CD8-positive, alpha-beta memory T cell (primary cell): ENCODE data around the gene PSME3IP1. TPM values are rescaled to one million over a fixed set of nuclear protein-coding genes. Genes with fewer than 3 reads are reported as not detected.

ENCODE experiments used
- CTCF ChIA-PET: fragments of 350-600 bp; sonication (Branson Sonifier 250); formaldehyde crosslinking; loops from one replicate; lab custom pipeline; 2021; ENCODE audit warnings: antibody characterized with exemption; lab: Charles Lee
- POLR2A ChIA-PET: fragments of 350-600 bp; sonication (Branson Sonifier 250); formaldehyde crosslinking; loops from one replicate; lab custom pipeline; 2021; ENCODE audit warnings: antibody characterized with exemption; lab: Charles Lee
- DNase-seq, 5 donors: peaks; one replicate each; pipeline versions ENCODE4 v3.0.0 to v3.0.0-alpha.2; 2020 to 2022; ENCODE audit warnings: mixed read lengths in 1 of 5
- H3K27ac ChIP-seq: one replicate; pipeline ENCODE4 v1.7.0; 2013; ENCODE audit warnings: low read depth, mild to moderate bottlenecking, low read length, moderate library complexity
- H3K27me3 ChIP-seq: 2 replicates; pipeline ENCODE4 v1.7.0; 2013; ENCODE audit warnings: low read length, mild to moderate bottlenecking; ENCODE audit not compliant: insufficient read depth, poor library complexity, severe bottlenecking
- H3K36me3 ChIP-seq: 2 replicates; pipeline ENCODE4 v1.7.0; 2013; ENCODE audit warnings: mild to moderate bottlenecking, low read length, moderate library complexity; ENCODE audit not compliant: insufficient read depth
- H3K4me1 ChIP-seq: 2 replicates; pipeline ENCODE4 v1.7.0; 2013; ENCODE audit warnings: mild to moderate bottlenecking, low read length, moderate library complexity; ENCODE audit not compliant: insufficient read depth
- H3K4me3 ChIP-seq: 2 replicates; pipeline ENCODE4 v1.7.0; 2013; ENCODE audit warnings: mild to moderate bottlenecking, low read length
- H3K9me3 ChIP-seq: 2 replicates; pipeline ENCODE4 v1.7.0; 2013; ENCODE audit warnings: mild to moderate bottlenecking, low read length
- H3K27ac Mint-ChIP-seq, 8 donors: one replicate each; pipeline ENCODE4 v1.8.0; 2020 to 2021; ENCODE audit warnings: mixed read lengths in 8 of 8, mild to moderate bottlenecking in 6 of 8, inconsistent platforms in 3 of 8, moderate library complexity in 3 of 8
- H3K27me3 Mint-ChIP-seq, 2 donors: one replicate each; pipeline ENCODE4 v1.8.0; 2020 to 2021; ENCODE audit warnings: mixed read lengths in 2 of 2, mild to moderate bottlenecking in 1 of 2, moderate library complexity in 1 of 2
- H3K36me3 Mint-ChIP-seq, 3 donors: one replicate each; pipeline ENCODE4 v1.8.0; 2020 to 2021; ENCODE audit warnings: mixed read lengths in 3 of 3, inconsistent platforms in 1 of 3, mild to moderate bottlenecking in 1 of 3
- H3K4me1 Mint-ChIP-seq, 3 donors: one replicate each; pipeline ENCODE4 v1.8.0; 2020 to 2021; ENCODE audit warnings: mixed read lengths in 3 of 3, inconsistent platforms in 1 of 3, mild to moderate bottlenecking in 1 of 3
- H3K4me3 Mint-ChIP-seq, 7 donors: one replicate each; pipeline ENCODE4 v1.8.0; 2020 to 2021; ENCODE audit warnings: mixed read lengths in 7 of 7, mild to moderate bottlenecking in 6 of 7, moderate library complexity in 4 of 7, inconsistent platforms in 2 of 7
- H3K9me3 Mint-ChIP-seq, 5 donors: one replicate each; pipeline ENCODE4 v1.8.0; 2020 to 2022; ENCODE audit warnings: mixed read lengths in 5 of 5, mild to moderate bottlenecking in 3 of 5, moderate library complexity in 2 of 5, inconsistent platforms in 1 of 5
- polyA plus RNA-seq: library from polyadenylated mRNA; unstranded; fragments of 300-500 nt; fragmentation: Illumina TruSeq; gene quantifications from one replicate; pipeline ENCODE4 v1.2.3, GENCODE V29; 2021
- total RNA-seq, 2 experiments: library from RNA; stranded (reverse); gene quantifications; one replicate each; pipeline ENCODE4 v1.2.3, GENCODE V29; 2021

Gene PSME3IP1
- total and polyA plus RNA-seq, 3 experiments from 2014 or later = 62.3 to 111 (median 103) TPM

DNA sequence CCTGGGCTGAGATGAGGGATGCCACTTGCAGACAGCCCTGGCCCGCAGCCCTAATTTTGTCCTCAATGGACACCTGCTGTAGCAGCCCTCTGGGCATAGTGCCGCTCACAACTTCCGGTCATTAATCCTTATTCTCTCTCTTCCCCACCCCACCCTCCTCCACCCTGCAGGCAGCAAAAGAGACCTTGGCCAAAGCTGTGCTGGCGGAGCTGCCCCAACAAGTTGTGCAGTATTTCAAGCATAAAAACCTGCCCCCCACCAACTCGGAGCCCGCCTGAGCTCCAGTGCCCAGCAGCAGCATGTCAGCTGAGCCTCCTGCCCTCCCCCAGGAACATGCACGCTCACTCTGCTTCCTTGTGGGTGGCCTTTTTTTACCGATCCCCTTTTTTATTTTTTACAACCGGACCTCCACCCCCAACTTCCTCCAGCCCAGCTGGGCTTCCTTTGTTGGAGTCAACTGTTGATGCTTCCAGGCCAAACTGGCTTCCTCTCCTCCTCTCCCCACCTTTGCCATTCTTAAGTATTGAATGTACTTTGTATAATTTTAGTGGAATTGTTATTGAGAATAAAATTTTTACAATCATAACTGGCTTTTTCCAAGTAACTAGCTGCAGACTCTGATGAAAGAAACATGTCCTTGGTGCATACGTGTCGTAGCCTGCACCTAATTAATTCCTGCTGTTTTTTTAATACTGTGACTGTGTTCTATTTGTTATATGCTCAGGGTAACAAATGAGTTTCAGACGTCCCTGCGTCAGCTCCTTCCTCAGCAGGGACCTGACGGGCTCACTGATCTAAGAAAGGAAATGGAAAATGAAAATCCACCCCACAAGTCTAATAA lies 38.2 kb downstream of the PSME3IP1 start:
- CTCF ChIA-PET = interaction anchor here (0.8 kb wide), 1 partner anchor 64 kb away, joined by 3 read pairs; no protein-coding TSS in a partner anchor
- POLR2A ChIA-PET = no interaction called here

DNA sequence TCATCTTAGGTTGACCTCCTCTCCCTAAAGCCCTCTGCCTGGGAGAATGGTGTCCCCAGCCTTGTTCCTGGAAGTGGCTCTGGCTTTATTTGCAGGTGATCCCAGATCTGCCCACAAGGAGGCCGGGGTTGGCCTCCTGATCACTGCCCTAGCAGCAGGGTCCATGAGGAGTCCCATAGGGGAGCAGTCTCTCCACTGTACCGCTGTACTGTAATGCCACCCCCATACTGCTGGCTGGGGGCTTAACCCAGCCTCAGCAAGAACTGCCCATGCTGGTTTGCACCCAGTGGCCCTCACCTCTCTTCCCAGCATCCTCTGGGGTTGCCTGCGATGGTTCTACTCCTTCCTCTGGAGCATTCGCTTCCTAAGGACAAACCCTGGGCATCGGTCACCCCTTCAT lies 39.1 kb downstream of the PSME3IP1 start:
- Histone ChIP-seq H3K4me3 (no peak overlapping the region), H3K27ac (no peak overlapping the region), H3K36me3 (no peaks in the 10 kb centered on the region), H3K9me3 (no peaks in the 10 kb centered on the region), H3K27me3 (no peaks in the 10 kb centered on the region), H3K4me1 (peaks cover 30% of the 10 kb centered on the region)
- no peak for DNase-seq
- Mint-ChIP-seq H3K36me3 (peaks cover 0 to 37% (median 3%) of the 10 kb centered on the region in 3 donors), H3K4me3 (no peak overlapping the region), H3K9me3 (no peaks in the 10 kb centered on the region), H3K27ac (peak overlapping the region in 3 of 8 donors; percentile 51 to 93 (median 84)), H3K27me3 (no peaks in the 10 kb centered on the region), H3K4me1 (peaks cover 15 to 18% (median 17%) of the 10 kb centered on the region in 3 donors)
- ChIA-PET CTCF (no interaction called here), POLR2A (no interaction called here)

More for the DNA sequence above, 38.2 kb downstream of the PSME3IP1 start:
- Histone ChIP-seq H3K4me3 (no peak overlapping the region), H3K27ac (no peak overlapping the region), H3K27me3 (no peaks in the 10 kb centered on the region), H3K36me3 (no peaks in the 10 kb centered on the region), H3K4me1 (peaks cover 22% of the 10 kb centered on the region), H3K9me3 (no peaks in the 10 kb centered on the region)
- no peak overlapping the region for H3K4me3 Mint-ChIP-seq
- no peaks in the 10 kb centered on the region for H3K9me3 Mint-ChIP-seq
- H3K27me3 Mint-ChIP-seq = no peaks in the 10 kb centered on the region
- peaks cover 2 to 45% (median 5%) of the 10 kb centered on the region in 3 donors for H3K36me3 Mint-ChIP-seq
- H3K4me1 Mint-ChIP-seq = peaks cover 6 to 17% (median 13%) of the 10 kb centered on the region in 3 donors
- DNase-seq = no peak
- H3K27ac Mint-ChIP-seq = peak overlapping the region in 7 of 8 donors; percentile 18 to 94 (median 56)

- Histone ChIP-seq H3K36me3 (no peaks in the 10 kb centered on the region), H3K27ac (no peak overlapping the region), H3K9me3 (no peaks in the 10 kb centered on the region), H3K27me3 (no peaks in the 10 kb centered on the region), H3K4me3 (no peak overlapping the region), H3K4me1 (peaks cover 36% of the 10 kb centered on the region)
- CTCF ChIA-PET = no interaction called here
- Mint-ChIP-seq H3K4me1 (peaks cover 19 to 22% (median 21%) of the 10 kb centered on the region in 3 donors), H3K4me3 (no peak overlapping the region), H3K9me3 (no peaks in the 10 kb centered on the region), H3K27me3 (no peaks in the 10 kb centered on the region), H3K36me3 (peaks cover 0 to 36% (median 3%) of the 10 kb centered on the region in 3 donors), H3K27ac (peak overlapping the region in 2 of 8 donors; percentile 51 to 82)
- POLR2A ChIA-PET = no interaction called here
- DNase-seq = no peak
These were observed 39.7 kb downstream of the PSME3IP1 start for GRCh38 chr16:57146040-57146647.

- peaks cover 27 to 29% (median 29%) of the 10 kb centered on the region in 3 donors for H3K4me1 Mint-ChIP-seq
- H3K9me3 Mint-ChIP-seq = no peaks in the 10 kb centered on the region
- no peaks in the 10 kb centered on the region for H3K27me3 ChIP-seq
- ChIA-PET CTCF (interaction anchor here (1.2 kb wide), 1 partner anchor 11 kb away, joined by 3 read pairs; no protein-coding TSS in a partner anchor), POLR2A (interaction anchor here (0.6 to 1.7 kb wide), 2 partner anchors 16 to 21 kb away, joined by 4 read pairs; no protein-coding TSS in a partner anchor)
- no peak overlapping the region for H3K4me3 Mint-ChIP-seq
- peaks cover 44% of the 10 kb centered on the region for H3K4me1 ChIP-seq
- H3K27ac Mint-ChIP-seq = peak overlapping the region in 6 of 8 donors; percentile 23 to 84 (median 56)
- no peaks in the 10 kb centered on the region for H3K36me3 ChIP-seq
- no peak overlapping the region for H3K27ac ChIP-seq
- H3K4me3 ChIP-seq = no peak overlapping the region
- H3K27me3 Mint-ChIP-seq = no peaks in the 10 kb centered on the region
- DNase-seq = no peak
- H3K36me3 Mint-ChIP-seq = peaks cover 0 to 31% (median 3%) of the 10 kb centered on the region in 3 donors
- no peaks in the 10 kb centered on the region for H3K9me3 ChIP-seq
These were observed 40.5 kb downstream of the PSME3IP1 start for GRCh38 chr16:57145046-57146021.

DNA sequence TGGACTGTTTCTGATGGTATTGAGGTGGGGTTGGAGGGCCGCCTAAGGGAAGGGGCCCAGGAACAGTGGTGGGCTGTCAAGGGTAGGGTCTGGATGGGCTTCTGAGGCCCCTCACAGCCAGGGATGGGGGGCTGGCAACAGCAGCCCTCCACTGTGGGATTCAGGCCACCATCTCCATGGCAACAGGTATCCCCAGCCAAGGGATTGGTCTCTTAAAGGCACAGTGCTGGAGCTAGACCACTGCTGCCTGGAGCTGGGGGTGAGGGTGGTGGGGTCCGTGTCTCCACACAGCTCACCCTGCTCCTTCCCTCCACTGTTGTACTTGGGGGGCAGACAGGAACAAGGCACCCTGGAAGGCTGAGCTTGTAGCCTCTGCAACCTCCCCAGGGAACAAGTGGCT lies 41.8 kb downstream of the PSME3IP1 start:
- Mint-ChIP-seq H3K27me3 (no peaks in the 10 kb centered on the region), H3K9me3 (no peaks in the 10 kb centered on the region), H3K27ac (peak overlapping the region in 4 of 8 donors; percentile 47 to 91 (median 64)), H3K4me1 (peaks cover 36 to 42% (median 41%) of the 10 kb centered on the region in 3 donors), H3K36me3 (peaks cover 0 to 37% (median 5%) of the 10 kb centered on the region in 3 donors), H3K4me3 (no peak overlapping the region)
- no peak for DNase-seq
- H3K9me3 ChIP-seq = no peaks in the 10 kb centered on the region
- CTCF ChIA-PET = interaction anchor here (0.9 to 1.6 kb wide), 3 partner anchors 10 to 432 kb away, joined by 3 to 5 read pairs (median 4); partner anchors contain the start of gene CPNE2
- no peak overlapping the region for H3K4me3 ChIP-seq
- no peak overlapping the region for H3K27ac ChIP-seq
- POLR2A ChIA-PET = interaction anchor here (1.7 kb wide), 1 partner anchor 15 kb away, joined by 4 read pairs; no protein-coding TSS in a partner anchor
- H3K4me1 ChIP-seq = peaks cover 52% of the 10 kb centered on the region
- H3K36me3 ChIP-seq = no peaks in the 10 kb centered on the region
- H3K27me3 ChIP-seq = no peaks in the 10 kb centered on the region

DNA sequence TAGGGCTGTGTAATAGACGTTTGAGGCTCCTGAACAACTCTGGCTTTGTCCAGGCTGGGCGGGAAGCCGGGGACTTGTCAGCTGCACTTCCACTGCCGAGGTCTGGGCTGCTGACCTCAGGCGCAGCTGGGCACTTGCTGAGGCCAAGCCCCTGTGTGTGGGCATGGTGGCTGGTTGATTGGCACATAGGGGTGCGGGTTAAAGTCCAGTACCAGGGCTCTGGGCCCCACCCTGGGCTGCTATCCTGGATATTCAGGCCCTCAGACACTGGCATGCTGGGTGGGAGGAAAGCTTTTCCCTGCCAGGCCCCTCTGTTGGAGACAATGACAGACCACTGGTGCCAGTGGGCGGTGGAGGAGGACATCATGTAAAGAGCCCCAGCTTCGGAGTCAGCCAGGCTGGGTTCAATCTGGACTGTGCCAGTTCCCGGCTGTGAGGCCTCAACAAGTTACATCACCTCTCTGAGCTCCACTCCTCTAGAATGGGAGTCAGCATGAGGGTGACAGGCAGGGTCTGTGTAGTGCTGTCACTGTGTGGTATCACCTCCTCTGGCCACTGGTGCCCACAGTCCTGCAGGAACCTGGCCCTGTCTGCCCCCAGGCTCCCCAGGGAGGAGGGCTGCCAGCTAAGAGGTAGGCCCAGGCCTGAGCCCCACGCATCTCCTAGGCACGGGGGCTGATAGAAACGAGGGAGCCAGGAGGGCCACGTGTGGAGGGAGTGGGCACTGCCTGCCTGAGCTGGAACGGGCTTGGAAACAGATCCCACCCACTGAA lies 42.5 kb downstream of the PSME3IP1 start:
- CTCF ChIA-PET = interaction anchor here (0.9 to 1.6 kb wide), 3 partner anchors 9 to 433 kb away, joined by 3 to 5 read pairs (median 4); partner anchors contain the start of gene CPNE2
- peak overlapping the region in 2 of 8 donors; percentile 55 to 91 for H3K27ac Mint-ChIP-seq

More for the DNA sequence above, 42.5 kb downstream of the PSME3IP1 start:
- Mint-ChIP-seq H3K27me3 (no peaks in the 10 kb centered on the region), H3K36me3 (peaks cover 1 to 30% (median 4%) of the 10 kb centered on the region in 3 donors), H3K4me1 (peaks cover 43 to 49% (median 48%) of the 10 kb centered on the region in 3 donors), H3K9me3 (no peaks in the 10 kb centered on the region), H3K4me3 (peak overlapping the region in 1 of 7 donors; percentile 26)
- Histone ChIP-seq H3K4me1 (peaks cover 52% of the 10 kb centered on the region), H3K36me3 (no peaks in the 10 kb centered on the region), H3K4me3 (no peak overlapping the region), H3K27me3 (no peaks in the 10 kb centered on the region), H3K27ac (no peak overlapping the region), H3K9me3 (no peaks in the 10 kb centered on the region)
- POLR2A ChIA-PET = interaction anchor here (0.7 to 1.7 kb wide), 2 partner anchors 9 to 14 kb away, joined by 3 to 4 read pairs; no protein-coding TSS in a partner anchor
- DNase-seq = no peak
